Keratinocyte (primary cell): Measurements from ENCODE around the gene CASP7. TPM values are rescaled to one million over a fixed set of nuclear protein-coding genes. Genes with fewer than 3 reads are reported as not detected.

Experiments
- DNase-seq: peaks from one replicate; pipeline ENCODE4 v3.0.0-alpha.2; 2011; ENCODE audit warnings: low read depth, missing footprints, low spot score
- FAIRE-seq: peaks from 2 replicates; lab custom pipeline; 2011; peaks lifted over from hg19 to GRCh38; lab: Jason Lieb, UNC
- H2AFZ ChIP-seq: 2 replicates; pipeline ENCODE4 v1.6.0; 2012; ENCODE audit warnings: low read length, control low read depth, inconsistent platforms; ENCODE audit not compliant: control insufficient read depth
- H3K27ac ChIP-seq: 2 replicates; pipeline ENCODE4 v1.5.1; 2011; ENCODE audit warnings: low read length; ENCODE audit not compliant: control insufficient read depth, insufficient read depth
- H3K27me3 ChIP-seq: 3 replicates; pipeline ENCODE4 v1.6.0; 2011; ENCODE audit warnings: low read length; ENCODE audit not compliant: control insufficient read depth, insufficient read depth; ENCODE audit errors: extremely low read depth
- H3K36me3 ChIP-seq, 2 experiments: 2 replicates in 1 of 2; 3 replicates in 1 of 2; pipeline ENCODE4 v1.5.1; 2011; ENCODE audit warnings: low read length in 2 of 2, mild to moderate bottlenecking in 1 of 2; ENCODE audit not compliant: control insufficient read depth in 2 of 2, insufficient read depth in 2 of 2; ENCODE audit errors: extremely low read depth in 1 of 2
- H3K4me1 ChIP-seq: 3 replicates; pipeline ENCODE4 v1.5.1; 2011; ENCODE audit warnings: low read length; ENCODE audit not compliant: control insufficient read depth, insufficient read depth; ENCODE audit errors: extremely low read depth
- H3K4me2 ChIP-seq: 3 replicates; pipeline ENCODE4 v1.6.0; 2011; ENCODE audit warnings: low read depth, low read length; ENCODE audit not compliant: control insufficient read depth, insufficient read depth; ENCODE audit errors: extremely low read depth
- H3K4me3 ChIP-seq, 3 experiments: fragments of 200-600 bp in 1 of 3; sonication (generic) in 1 of 3; 2 replicates in 2 of 3; 3 replicates in 1 of 3; pipeline ENCODE4 v1.5.1; 2011 to 2016; ENCODE audit warnings: low read length in 3 of 3, mild to moderate bottlenecking in 3 of 3, control low read depth in 2 of 3, inconsistent platforms in 1 of 3, low read depth in 1 of 3, mixed read lengths in 1 of 3, mixed run types in 1 of 3, moderate library complexity in 1 of 3; ENCODE audit not compliant: control insufficient read depth in 2 of 3, insufficient read depth in 2 of 3; ENCODE audit errors: extremely low read depth in 1 of 3
- H3K79me2 ChIP-seq: 2 replicates; pipeline ENCODE4 v1.6.0; 2012; ENCODE audit warnings: low read length; ENCODE audit not compliant: control insufficient read depth, insufficient read depth
- H3K9ac ChIP-seq: 3 replicates; pipeline ENCODE4 v1.6.0; 2011; ENCODE audit warnings: low read length; ENCODE audit not compliant: control insufficient read depth, insufficient read depth; ENCODE audit errors: extremely low read depth
- H3K9me1 ChIP-seq: 3 replicates; pipeline ENCODE4 v1.6.0; 2011; ENCODE audit warnings: low read length; ENCODE audit not compliant: control insufficient read depth, insufficient read depth; ENCODE audit errors: extremely low read depth
- H3K9me3 ChIP-seq: 2 replicates; pipeline ENCODE4 v1.5.1; 2012; ENCODE audit warnings: low read depth, low read length; ENCODE audit not compliant: control insufficient read depth
- H4K20me1 ChIP-seq: 3 replicates; pipeline ENCODE4 v1.6.0; 2011; ENCODE audit warnings: low read length; ENCODE audit not compliant: control insufficient read depth, insufficient read depth; ENCODE audit errors: extremely low read depth
- EZH2 ChIP-seq: IDR thresholded peaks from one replicate; pipeline ENCODE4 v1.6.1; 2012; ENCODE audit warnings: inconsistent platforms, mild to moderate bottlenecking, low read length, moderate library complexity
- dilution Hi-C: fragments of 300-500 bp; cut with MboI; formaldehyde crosslinking; loops from one replicate; pipeline ENCODE4 v1.7.0; 2020; ENCODE audit warnings: low sequenced_read_pairs; ENCODE audit not compliant: extremely low pct_ligation_motif_present
- polyA plus RNA-seq, 5 experiments: library from polyadenylated mRNA; depleted of rRNA in 3 of 5; stranded (reverse) in 3 of 5; stranded (forward) in 1 of 5; unstranded in 1 of 5; fragments of >200 nt; gene quantifications; 1 replicate in 1 of 5; 2 replicates in 3 of 5; 3 replicates in 1 of 5; pipeline versions ENCODE4 v1.2.1 to v1.2.3, GENCODE V29; 2011 to 2012; ENCODE audit warnings: missing spikeins in 2 of 5, low read depth in 1 of 5, low replicate concordance in 1 of 5
- TF ChIP-seq, protein P1 (sequence below), 3 experiments: IDR thresholded peaks in 1 of 3; conservative IDR thresholded peaks in 1 of 3; optimal IDR thresholded peaks in 1 of 3; 2 replicates in 2 of 3; 3 replicates in 1 of 3; pipeline versions ENCODE3 to v1.5.1; 2011; ENCODE audit warnings: low read length in 3 of 3, mild to moderate bottlenecking in 3 of 3, moderate library complexity in 2 of 3, control low read depth in 1 of 3, inconsistent platforms in 1 of 3; ENCODE audit not compliant: insufficient read depth in 2 of 3; ENCODE audit errors: extremely low read depth in 1 of 3

The CASP7 gene
- polyA plus RNA-seq, 1 donor (not counting 4 experiments of a cell fraction or from before 2014, with no cell fraction given), result 23.2 TPM

DNA sequence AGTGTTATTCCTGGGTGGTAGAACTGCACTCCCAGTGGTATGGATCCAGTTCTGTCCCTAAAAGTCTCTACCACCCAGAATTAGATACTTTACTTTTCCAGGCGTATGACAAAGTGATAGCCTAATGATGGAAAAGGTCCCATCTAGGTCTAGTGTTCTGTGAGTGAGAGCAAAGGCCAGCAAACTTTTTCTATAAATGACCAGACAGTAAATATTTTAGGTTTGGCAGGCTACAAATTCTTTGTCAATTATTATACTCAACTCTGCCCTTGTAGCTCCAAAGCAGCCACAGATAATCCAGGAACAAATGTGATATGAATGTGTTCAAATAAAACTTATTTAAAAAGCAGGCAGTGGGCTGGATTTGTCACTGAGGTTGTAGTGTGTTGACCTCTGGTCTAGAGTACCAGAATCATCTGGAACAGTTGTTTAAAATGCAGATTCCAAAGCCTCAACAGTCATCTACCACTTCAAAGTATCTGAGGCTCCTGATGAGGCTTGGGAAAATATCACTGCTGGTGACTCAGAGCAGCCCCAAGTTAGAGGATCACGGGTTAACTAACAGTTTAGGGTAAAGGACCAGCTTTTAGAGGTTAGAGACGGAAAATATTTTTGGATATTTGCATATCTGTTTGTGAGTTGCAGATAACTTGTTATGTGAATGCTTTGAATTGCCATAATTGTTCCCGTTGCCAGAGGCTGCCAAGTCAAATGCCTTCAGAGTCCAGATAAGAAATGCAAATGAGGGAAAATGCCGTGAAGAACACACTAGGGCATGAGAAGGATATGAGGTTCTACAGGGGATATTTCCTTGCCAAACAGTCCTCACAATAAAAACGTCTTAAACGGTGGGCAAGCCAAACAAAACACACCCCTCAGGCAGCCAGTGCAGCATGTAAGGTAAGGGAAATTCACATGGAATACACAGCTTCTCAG, 35.3 kb upstream of the CASP7 start:
- no peaks in the 10 kb centered on the region for H3K27me3 ChIP-seq
- DNase-seq (no peak), FAIRE-seq (no peak)
- H3K27ac ChIP-seq, result no peak overlapping the region
- H4K20me1 ChIP-seq, result no peaks in the 10 kb centered on the region
- no peak overlapping the region for H2AFZ ChIP-seq
- no peak overlapping the region for H3K4me2 ChIP-seq
- no peaks in the 10 kb centered on the region for H3K4me1 ChIP-seq
- no peaks in the 10 kb centered on the region for H3K79me2 ChIP-seq
- dilution Hi-C loops, result no loop called here
- no peak overlapping the region for H3K9ac ChIP-seq
- no peaks in the 10 kb centered on the region for H3K9me1 ChIP-seq
- H3K9me3 ChIP-seq, result no peaks in the 10 kb centered on the region
- TF ChIP-seq, protein P1, sequence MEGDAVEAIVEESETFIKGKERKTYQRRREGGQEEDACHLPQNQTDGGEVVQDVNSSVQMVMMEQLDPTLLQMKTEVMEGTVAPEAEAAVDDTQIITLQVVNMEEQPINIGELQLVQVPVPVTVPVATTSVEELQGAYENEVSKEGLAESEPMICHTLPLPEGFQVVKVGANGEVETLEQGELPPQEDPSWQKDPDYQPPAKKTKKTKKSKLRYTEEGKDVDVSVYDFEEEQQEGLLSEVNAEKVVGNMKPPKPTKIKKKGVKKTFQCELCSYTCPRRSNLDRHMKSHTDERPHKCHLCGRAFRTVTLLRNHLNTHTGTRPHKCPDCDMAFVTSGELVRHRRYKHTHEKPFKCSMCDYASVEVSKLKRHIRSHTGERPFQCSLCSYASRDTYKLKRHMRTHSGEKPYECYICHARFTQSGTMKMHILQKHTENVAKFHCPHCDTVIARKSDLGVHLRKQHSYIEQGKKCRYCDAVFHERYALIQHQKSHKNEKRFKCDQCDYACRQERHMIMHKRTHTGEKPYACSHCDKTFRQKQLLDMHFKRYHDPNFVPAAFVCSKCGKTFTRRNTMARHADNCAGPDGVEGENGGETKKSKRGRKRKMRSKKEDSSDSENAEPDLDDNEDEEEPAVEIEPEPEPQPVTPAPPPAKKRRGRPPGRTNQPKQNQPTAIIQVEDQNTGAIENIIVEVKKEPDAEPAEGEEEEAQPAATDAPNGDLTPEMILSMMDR (optimal IDR thresholded peaks at IDR 0.05 in 1 of 3, IDR thresholded peaks at IDR 0.05 in 1 of 3, conservative IDR thresholded peaks at IDR 0.05 in 1 of 3; ENCODE audit: extremely low read depth in 1 of 3, insufficient read depth in 2 of 3, low read length in 3 of 3), result no peak
- TF ChIP-seq EZH2, result no peak
- H3K4me3 ChIP-seq, result no peak overlapping the region
- H3K36me3 ChIP-seq, result no peaks in the 10 kb centered on the region

DNA sequence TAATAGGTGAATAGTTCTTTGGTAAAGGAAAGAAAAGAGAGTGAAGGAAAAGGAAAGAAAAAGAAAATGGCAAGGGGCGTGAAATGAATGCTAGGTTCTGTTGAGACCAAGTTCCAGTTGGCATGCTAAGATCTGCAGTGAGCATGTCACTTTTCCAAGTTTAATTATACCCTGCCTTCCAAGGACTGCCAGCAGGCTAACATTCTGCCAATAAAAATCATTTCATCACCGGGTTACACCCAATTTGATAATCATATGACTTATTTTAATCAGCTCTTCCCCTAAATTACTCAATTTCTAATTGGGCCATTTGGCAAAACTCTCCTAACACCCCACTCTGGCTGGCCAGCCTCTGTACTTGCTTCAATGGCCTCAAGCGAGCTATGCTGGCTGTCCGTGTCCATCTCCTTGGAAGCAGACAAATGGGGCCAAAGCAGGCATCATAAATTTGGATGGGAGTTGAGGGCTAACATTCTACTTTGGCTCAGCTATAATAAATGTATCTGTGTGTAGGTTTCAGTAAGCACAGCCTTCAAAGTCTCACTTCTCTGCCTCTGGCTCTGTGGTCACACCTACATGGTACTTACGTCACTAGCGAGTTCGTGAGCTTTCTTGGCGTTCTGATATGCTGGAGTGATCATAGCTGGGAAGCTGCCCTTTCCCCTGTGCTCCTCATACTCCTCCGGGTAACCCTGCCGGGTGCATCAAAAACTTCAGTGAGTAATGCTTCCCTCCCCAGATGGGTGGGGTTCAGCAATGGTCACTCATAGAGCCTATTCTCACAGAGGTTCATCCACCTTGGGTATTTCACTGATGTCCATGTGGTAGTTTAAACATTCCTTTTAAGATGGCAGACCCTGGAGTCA, 33.1 kb upstream of the CASP7 start:
- H3K9ac ChIP-seq, result no peak overlapping the region
- H3K4me3 ChIP-seq, result no peak overlapping the region
- H3K9me1 ChIP-seq, result no peaks in the 10 kb centered on the region
- FAIRE-seq, result no peak
- H2AFZ ChIP-seq, result no peak overlapping the region
- TF ChIP-seq, protein P1 (optimal IDR thresholded peaks at IDR 0.05 in 1 of 3, IDR thresholded peaks at IDR 0.05 in 1 of 3, conservative IDR thresholded peaks at IDR 0.05 in 1 of 3; ENCODE audit: extremely low read depth in 1 of 3, insufficient read depth in 2 of 3, low read length in 3 of 3), result no peak
- no peaks in the 10 kb centered on the region for H3K36me3 ChIP-seq
- no peak overlapping the region for H3K4me2 ChIP-seq
- no peaks in the 10 kb centered on the region for H3K79me2 ChIP-seq
- H4K20me1 ChIP-seq, result no peaks in the 10 kb centered on the region
- no peaks in the 10 kb centered on the region for H3K9me3 ChIP-seq
- no peak overlapping the region for H3K27ac ChIP-seq
- H3K27me3 ChIP-seq, result no peaks in the 10 kb centered on the region
- dilution Hi-C loops, result no loop called here
- H3K4me1 ChIP-seq, result no peaks in the 10 kb centered on the region
- DNase-seq, result no peak
